ENCODE results near the gene KIF19. TPM values are rescaled to one million over a fixed set of nuclear protein-coding genes. Genes with fewer than 3 reads are reported as not detected.

Gene KIF19
- polyA plus RNA-seq, 1 experiment, result not detected

DNA sequence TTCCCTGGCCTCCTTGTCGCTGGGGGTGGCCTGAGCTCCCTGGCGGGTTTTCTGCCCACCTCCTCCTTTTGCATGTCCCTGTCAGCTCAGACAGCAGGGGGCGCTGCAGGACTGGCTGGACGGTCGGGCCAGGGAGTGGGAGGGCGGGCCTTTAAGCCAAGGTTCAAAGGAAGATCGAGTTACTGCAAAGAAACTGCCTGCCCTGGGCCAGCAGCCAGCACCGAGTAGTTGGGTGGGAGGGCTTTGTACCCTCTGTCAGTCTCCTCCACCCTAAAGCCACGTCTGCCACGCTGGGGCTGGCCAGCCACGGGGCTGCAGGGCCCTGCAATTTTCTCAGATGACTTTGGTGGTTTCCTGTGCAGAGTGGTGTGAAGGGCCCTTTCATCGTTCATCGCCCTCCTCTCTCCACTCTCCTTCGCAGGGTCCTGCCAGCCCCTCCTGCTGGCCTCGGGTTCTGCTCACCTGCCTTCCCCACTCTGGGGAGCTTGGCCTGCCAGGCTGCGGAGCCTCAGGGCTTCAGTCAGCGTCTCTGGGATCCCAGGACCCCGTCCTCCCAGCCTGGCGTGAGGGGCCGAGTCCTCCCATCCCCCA, 53.6 kb downstream of the KIF19 start:
- no peak for DNase-seq (ENCODE audit: low read depth)
- Histone ChIP-seq H3K4me3 (ENCODE audit: low read depth, low read length) (no peak overlapping the region), H3K27me3 (ENCODE audit: control insufficient read depth, insufficient read depth, low read length) (no peaks in the 10 kb centered on the region), H3K36me3 (ENCODE audit: control insufficient read depth, insufficient read depth, low read length) (no peaks in the 10 kb centered on the region)
- ChIA-PET POLR2A (no interaction called here), CTCF (interaction anchor here (0.6 to 3.5 kb wide), 21 partner anchors 8 to 1308 kb away, joined by 3 to 39 read pairs (median 4); partner anchors contain the start of genes BTBD17 and GPR142)
- TF ChIP-seq, protein P1, sequence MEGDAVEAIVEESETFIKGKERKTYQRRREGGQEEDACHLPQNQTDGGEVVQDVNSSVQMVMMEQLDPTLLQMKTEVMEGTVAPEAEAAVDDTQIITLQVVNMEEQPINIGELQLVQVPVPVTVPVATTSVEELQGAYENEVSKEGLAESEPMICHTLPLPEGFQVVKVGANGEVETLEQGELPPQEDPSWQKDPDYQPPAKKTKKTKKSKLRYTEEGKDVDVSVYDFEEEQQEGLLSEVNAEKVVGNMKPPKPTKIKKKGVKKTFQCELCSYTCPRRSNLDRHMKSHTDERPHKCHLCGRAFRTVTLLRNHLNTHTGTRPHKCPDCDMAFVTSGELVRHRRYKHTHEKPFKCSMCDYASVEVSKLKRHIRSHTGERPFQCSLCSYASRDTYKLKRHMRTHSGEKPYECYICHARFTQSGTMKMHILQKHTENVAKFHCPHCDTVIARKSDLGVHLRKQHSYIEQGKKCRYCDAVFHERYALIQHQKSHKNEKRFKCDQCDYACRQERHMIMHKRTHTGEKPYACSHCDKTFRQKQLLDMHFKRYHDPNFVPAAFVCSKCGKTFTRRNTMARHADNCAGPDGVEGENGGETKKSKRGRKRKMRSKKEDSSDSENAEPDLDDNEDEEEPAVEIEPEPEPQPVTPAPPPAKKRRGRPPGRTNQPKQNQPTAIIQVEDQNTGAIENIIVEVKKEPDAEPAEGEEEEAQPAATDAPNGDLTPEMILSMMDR (IDR thresholded peaks at IDR 0.05; ENCODE audit: insufficient read depth, low read depth, low read length), result peak; percentile 91

DNA sequence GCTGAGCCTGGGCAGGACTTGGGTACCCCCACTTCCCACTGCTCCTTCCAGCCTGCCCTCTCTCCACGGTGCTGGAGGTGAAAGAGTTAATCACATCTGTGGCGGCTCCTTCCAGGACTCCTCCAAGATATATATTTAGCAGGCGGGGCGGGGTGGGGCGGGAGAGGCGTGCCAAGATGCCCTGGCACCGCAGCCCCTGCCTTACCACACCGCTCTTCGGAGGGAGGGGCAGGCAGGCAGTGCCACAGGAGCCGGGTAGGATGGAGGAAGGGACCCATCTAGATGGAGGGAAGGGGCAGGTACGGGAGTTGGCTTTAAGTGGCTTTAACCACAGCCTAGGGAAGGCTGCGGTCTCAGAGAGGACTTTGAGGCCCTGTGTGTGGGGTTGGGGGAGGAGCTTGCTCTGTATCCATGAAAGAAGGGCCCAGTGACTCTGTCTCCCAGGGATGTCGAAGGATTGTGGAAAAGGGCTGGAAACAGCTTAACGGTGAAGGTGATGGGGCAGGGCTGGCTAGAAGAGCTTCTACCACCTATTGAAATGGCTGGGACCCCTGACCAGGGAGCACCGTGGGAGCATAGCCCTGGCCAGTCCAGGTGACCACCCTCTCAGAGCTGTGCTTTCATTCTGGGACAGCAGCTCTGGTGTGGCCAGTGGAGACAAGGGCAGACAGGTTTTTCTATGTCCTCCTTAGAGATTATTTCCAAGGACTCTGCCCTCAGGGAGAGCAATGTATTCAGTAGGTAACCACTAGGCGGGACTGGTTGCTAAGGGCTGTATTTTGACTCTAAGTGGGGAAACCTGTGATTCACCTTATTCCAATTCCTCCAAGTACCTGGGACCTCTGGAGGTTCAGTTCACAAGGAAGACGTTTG, 54.3 kb downstream of the KIF19 start:
- no peak overlapping the region for H3K4me3 ChIP-seq (ENCODE audit: low read depth, low read length)
- H3K36me3 ChIP-seq (ENCODE audit: control insufficient read depth, insufficient read depth, low read length), result no peaks in the 10 kb centered on the region
- CTCF ChIA-PET, result interaction anchor here (0.6 to 3.5 kb wide), 11 partner anchors 11 to 114 kb away, joined by 3 to 39 read pairs (median 6); partner anchors contain the start of genes BTBD17 and GPR142
- no peaks in the 10 kb centered on the region for H3K27me3 ChIP-seq (ENCODE audit: control insufficient read depth, insufficient read depth, low read length)
- POLR2A ChIA-PET, result no interaction called here
- TF ChIP-seq, protein P1 (IDR thresholded peaks at IDR 0.05; ENCODE audit: insufficient read depth, low read depth, low read length), result no peak
- DNase-seq (ENCODE audit: low read depth), result no peak

DNA sequence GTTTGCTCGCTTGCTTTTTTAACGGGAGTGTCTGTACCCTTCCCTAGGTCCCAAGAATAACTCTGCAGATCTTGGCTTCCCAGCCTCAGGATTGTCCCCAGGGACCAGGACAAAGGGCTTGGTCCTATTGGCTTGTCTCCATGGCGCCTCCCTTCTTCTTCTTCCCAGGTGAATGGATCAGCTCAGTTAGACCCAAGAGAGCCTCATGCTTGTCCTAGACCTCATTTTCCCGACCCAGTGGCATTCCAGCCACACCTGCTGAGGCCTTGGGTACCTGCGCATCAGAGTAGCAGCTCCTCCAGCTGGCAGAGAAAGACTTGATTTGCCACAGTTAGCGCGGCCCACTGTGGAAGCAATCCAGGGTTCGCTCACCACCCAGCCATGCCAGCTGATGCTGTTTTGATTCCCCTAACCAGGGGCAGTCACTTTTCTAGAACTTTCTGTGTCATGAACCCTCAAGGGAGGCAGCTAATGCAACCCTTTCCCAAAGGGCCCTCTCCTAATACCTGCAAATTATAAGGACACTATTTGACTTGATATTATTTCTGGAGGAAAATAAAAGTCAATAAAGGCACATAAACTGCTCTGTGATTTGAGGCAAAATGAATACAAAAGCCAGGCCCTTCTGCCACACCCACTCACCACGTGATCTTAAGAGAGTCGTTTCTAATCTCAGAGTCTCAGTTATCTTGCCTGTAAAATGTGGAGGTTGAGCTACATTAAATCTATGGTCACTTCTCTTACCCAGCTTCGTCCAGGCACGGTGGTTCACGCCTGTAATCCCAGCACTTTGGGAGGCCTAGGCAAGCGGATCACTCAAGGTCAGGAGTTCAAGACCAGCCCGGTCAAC, 55.2 kb downstream of the KIF19 start:
- H3K4me3 ChIP-seq (ENCODE audit: low read depth, low read length), result no peak overlapping the region
- TF ChIP-seq, protein P1 (IDR thresholded peaks at IDR 0.05; ENCODE audit: insufficient read depth, low read depth, low read length), result no peak
- no peaks in the 10 kb centered on the region for H3K36me3 ChIP-seq (ENCODE audit: control insufficient read depth, insufficient read depth, low read length)
- H3K27me3 ChIP-seq (ENCODE audit: control insufficient read depth, insufficient read depth, low read length), result no peaks in the 10 kb centered on the region
- POLR2A ChIA-PET, result no interaction called here
- CTCF ChIA-PET, result interaction anchor here (0.6 to 3.5 kb wide), 6 partner anchors 10 to 113 kb away, joined by 4 to 22 read pairs (median 6); partner anchors contain the start of gene BTBD17
- DNase-seq (ENCODE audit: low read depth), result no peak

DNA sequence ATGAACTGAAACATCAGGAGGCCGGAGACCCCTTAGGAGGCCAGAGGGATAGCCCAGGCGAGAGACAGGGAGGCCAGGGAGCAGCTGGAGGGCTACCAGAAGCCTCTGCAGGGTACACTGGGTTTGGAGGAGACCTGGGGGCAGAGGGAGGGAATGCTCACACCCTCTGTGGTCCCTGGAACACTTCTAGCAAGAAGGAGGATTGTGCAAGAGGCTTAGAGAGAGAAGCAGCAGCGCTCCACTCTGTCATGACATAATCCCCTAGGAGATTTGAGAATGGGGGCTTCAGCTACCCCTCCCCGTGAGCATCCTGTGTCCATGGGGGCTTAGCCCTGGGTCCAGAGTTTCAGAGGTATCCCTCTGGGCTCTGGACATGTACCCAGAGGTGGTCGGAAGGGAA, 57.1 kb downstream of the KIF19 start:
- ChIA-PET POLR2A (no interaction called here), CTCF (interaction anchor here (1.6 kb wide), 1 partner anchor 15 kb away, joined by 5 read pairs; no protein-coding TSS in a partner anchor)
- H3K36me3 ChIP-seq (ENCODE audit: control insufficient read depth, insufficient read depth, low read length), result no peaks in the 10 kb centered on the region
- no peak overlapping the region for H3K4me3 ChIP-seq (ENCODE audit: low read depth, low read length)
- H3K27me3 ChIP-seq (ENCODE audit: control insufficient read depth, insufficient read depth, low read length), result no peaks in the 10 kb centered on the region
- TF ChIP-seq, protein P1 (IDR thresholded peaks at IDR 0.05; ENCODE audit: insufficient read depth, low read depth, low read length), result no peak
- DNase-seq (ENCODE audit: low read depth), result no peak
